HepG2 (cell line): ENCODE measurements around the gene IFITM5. TPM values are rescaled to one million over a fixed set of nuclear protein-coding genes. Genes with fewer than 3 reads are reported as not detected.

ENCODE experiments used
- ATAC-seq: fragments of 200-7000 bp; cut with Tn5 transposase; 3 replicates; pipeline ENCODE4 v1.9.1; 2020; ENCODE audit warnings: mild to moderate bottlenecking, moderate library complexity
- BruUV-seq: library from RNA; stranded (reverse); fragments of 400-500 nt; replicated peaks from 2 replicates; lab custom pipeline; 2021; lab: Mats Ljungman, UMichigan
- CTCF ChIA-PET: fragments of 300-600 bp; formaldehyde crosslinking; extraction: SDS; loops from one replicate; lab custom pipeline; 2021; ENCODE audit warnings: low total read pairs, inconsistent platforms, low intra/inter-chr PET ratio; lab: Yijun Ruan, JAX
- POLR2A ChIA-PET: fragments of 350-600 bp; sonication (Branson Sonifier 250); formaldehyde crosslinking; loops from one replicate; lab custom pipeline; 2020; ENCODE audit warnings: antibody characterized with exemption, inconsistent platforms; lab: Yijun Ruan, JAX
- DNase-seq: peaks from one replicate; pipeline ENCODE4 v3.0.0-alpha.2; 2015; ENCODE audit warnings: low spot score
- FAIRE-seq: peaks from 3 replicates; lab custom pipeline; 2011; peaks lifted over from hg19 to GRCh38; lab: Jason Lieb, UNC
- H2AFZ ChIP-seq: one replicate; pipeline ENCODE4 v1.6.1; 2011; ENCODE audit warnings: low read length, inconsistent platforms
- H3K27ac ChIP-seq: fragments of 300-600 bp; 3 replicates; pipeline ENCODE4 v1.8.0; 2011; ENCODE audit warnings: mixed run types, mild to moderate bottlenecking, mixed read lengths, low read length, inconsistent platforms; ENCODE audit not compliant: insufficient read depth; ENCODE audit errors: extremely low read length
- H3K27me3 ChIP-seq, 2 experiments: fragments of 200-600 bp in 1 of 2; 2 replicates in 1 of 2; 3 replicates in 1 of 2; pipeline versions ENCODE4 v1.6.0 to v1.8.0; 2011; ENCODE audit warnings: low read length in 2 of 2, mild to moderate bottlenecking in 2 of 2, moderate library complexity in 2 of 2, inconsistent platforms in 1 of 2; ENCODE audit not compliant: insufficient read depth in 2 of 2, control insufficient read depth in 1 of 2
- H3K36me3 ChIP-seq, 2 experiments: fragments of 200-600 bp in 1 of 2; replicated peaks in 1 of 2; 2 replicates in 1 of 2; 3 replicates in 1 of 2; pipeline versions ENCODE4 v1.5.1 to v1.8.0; 2011; ENCODE audit warnings: low read length in 2 of 2, inconsistent platforms in 1 of 2; ENCODE audit not compliant: insufficient read depth in 2 of 2, control insufficient read depth in 1 of 2
- H3K4me1 ChIP-seq: 2 replicates; pipeline ENCODE4 v1.5.1; 2012; ENCODE audit warnings: low read length, inconsistent platforms; ENCODE audit not compliant: insufficient read depth
- H3K4me2 ChIP-seq: 2 replicates; pipeline ENCODE4 v1.6.0; 2011; ENCODE audit warnings: low read depth, low read length, inconsistent platforms
- H3K4me3 ChIP-seq, 3 experiments: fragments of 200-600 bp in 1 of 3; sonication (generic), shearing (Covaris generic) in 1 of 3; replicated peaks in 1 of 3; 2 replicates each; pipeline ENCODE4 v1.5.1; 2011 to 2016; ENCODE audit warnings: low read length in 3 of 3, inconsistent platforms in 2 of 3, low read depth in 2 of 3, mild to moderate bottlenecking in 2 of 3, control low read depth in 1 of 3, mixed read lengths in 1 of 3; ENCODE audit not compliant: insufficient read depth in 1 of 3
- H3K79me2 ChIP-seq: one replicate; pipeline ENCODE4 v1.6.1; 2011; ENCODE audit warnings: low read length, inconsistent platforms; ENCODE audit not compliant: insufficient read depth
- H3K9ac ChIP-seq: 2 replicates; pipeline ENCODE4 v1.6.0; 2011; ENCODE audit warnings: mild to moderate bottlenecking, low read depth, low read length, inconsistent platforms; ENCODE audit not compliant: insufficient read depth
- H3K9me3 ChIP-seq: 2 replicates; pipeline ENCODE4 v1.5.1; 2012; ENCODE audit warnings: mild to moderate bottlenecking, low read length
- H4K20me1 ChIP-seq: 2 replicates; pipeline ENCODE4 v1.6.0; 2011; ENCODE audit warnings: inconsistent platforms, mild to moderate bottlenecking, low read length, moderate library complexity; ENCODE audit not compliant: insufficient read depth
- KDM2A ChIP-seq: sonication (generic); formaldehyde crosslinking; IDR thresholded peaks from 2 replicates; pipeline ENCODE4 v1.4.0; 2020; ENCODE audit warnings: low read depth, missing genetic modification reagents, borderline replicate concordance
- ZFP36L1 ChIP-seq: sonication (generic); formaldehyde crosslinking; IDR thresholded peaks from 2 replicates; pipeline ENCODE4 v1.8.0; 2022; ENCODE audit warnings: mild to moderate bottlenecking, missing genetic modification reagents, moderate library complexity
- ZNF451 ChIP-seq: sonication (generic); formaldehyde crosslinking; IDR thresholded peaks from 2 replicates; pipeline ENCODE4 v1.5.0; 2020; ENCODE audit warnings: mild to moderate bottlenecking, missing genetic modification reagents
- WGBS: methylation state at CpG from one replicate; pipeline ENCODE4 v1.1.6; 2017; ENCODE audit warnings: low lambda C conversion rate; 5-methylcytosine and 5-hydroxymethylcytosine counted together
- in situ Hi-C: cut with HindIII; loops from 2 replicates; pipeline ENCODE4 v1.10.0; 2017; ENCODE audit warnings: low pct_unique_long_range_greater_than_20kb; ENCODE audit not compliant: extremely low pct_ligation_motif_present
- intact Hi-C: fragments of 100-400 bp; cut with micrococcal nuclease; formaldehyde crosslinking; loops from one replicate; pipeline ENCODE4 v1.10.0; 2022; ENCODE audit not compliant: unreplicated experiment
- polyA plus RNA-seq, 8 experiments: library from polyadenylated mRNA; depleted of rRNA in 3 of 8; stranded (reverse) in 7 of 8; unstranded in 1 of 8; fragments of >200 nt; fragmentation: Illumina TruSeq in 4 of 8; extraction: Trizol in 4 of 8; gene quantifications; 2 replicates each; pipeline versions ENCODE4 v1.2.1 to v1.2.3, GENCODE V29; 2011 to 2016; ENCODE audit warnings: low read depth in 4 of 8, missing spikeins in 1 of 8, mixed read lengths in 1 of 8; ENCODE audit not compliant: insufficient read depth in 1 of 8
- total RNA-seq, 5 experiments: library from RNA; depleted of rRNA; stranded (reverse); fragments of >200 nt; fragmentation: Illumina TruSeq; extraction: Trizol; gene quantifications; 2 replicates each; pipeline ENCODE4 v1.2.3, GENCODE V29; 2016; ENCODE audit warnings: low read depth in 1 of 5
- TF ChIP-seq, protein P1 (sequence below): sonication (generic); formaldehyde crosslinking; IDR thresholded peaks from 2 replicates; pipeline ENCODE4 v1.5.1; 2020; ENCODE audit warnings: missing genetic modification reagents, mild to moderate bottlenecking, borderline replicate concordance
- TF ChIP-seq, protein P2 (sequence below): sonication (generic); formaldehyde crosslinking; IDR thresholded peaks from 2 replicates; pipeline ENCODE4 v1.5.1; 2020; ENCODE audit warnings: mild to moderate bottlenecking, missing genetic modification reagents, moderate library complexity
- TF ChIP-seq, protein P3 (sequence below): IDR thresholded peaks from 2 replicates; pipeline ENCODE4 v1.6.1; 2016; ENCODE audit warnings: mild to moderate bottlenecking

IFITM5 gene
- total and polyA plus RNA-seq, 2 of the 13 experiments (the other 11 are each of a cell fraction or from before 2014, with no cell fraction given), result not detected

DNA sequence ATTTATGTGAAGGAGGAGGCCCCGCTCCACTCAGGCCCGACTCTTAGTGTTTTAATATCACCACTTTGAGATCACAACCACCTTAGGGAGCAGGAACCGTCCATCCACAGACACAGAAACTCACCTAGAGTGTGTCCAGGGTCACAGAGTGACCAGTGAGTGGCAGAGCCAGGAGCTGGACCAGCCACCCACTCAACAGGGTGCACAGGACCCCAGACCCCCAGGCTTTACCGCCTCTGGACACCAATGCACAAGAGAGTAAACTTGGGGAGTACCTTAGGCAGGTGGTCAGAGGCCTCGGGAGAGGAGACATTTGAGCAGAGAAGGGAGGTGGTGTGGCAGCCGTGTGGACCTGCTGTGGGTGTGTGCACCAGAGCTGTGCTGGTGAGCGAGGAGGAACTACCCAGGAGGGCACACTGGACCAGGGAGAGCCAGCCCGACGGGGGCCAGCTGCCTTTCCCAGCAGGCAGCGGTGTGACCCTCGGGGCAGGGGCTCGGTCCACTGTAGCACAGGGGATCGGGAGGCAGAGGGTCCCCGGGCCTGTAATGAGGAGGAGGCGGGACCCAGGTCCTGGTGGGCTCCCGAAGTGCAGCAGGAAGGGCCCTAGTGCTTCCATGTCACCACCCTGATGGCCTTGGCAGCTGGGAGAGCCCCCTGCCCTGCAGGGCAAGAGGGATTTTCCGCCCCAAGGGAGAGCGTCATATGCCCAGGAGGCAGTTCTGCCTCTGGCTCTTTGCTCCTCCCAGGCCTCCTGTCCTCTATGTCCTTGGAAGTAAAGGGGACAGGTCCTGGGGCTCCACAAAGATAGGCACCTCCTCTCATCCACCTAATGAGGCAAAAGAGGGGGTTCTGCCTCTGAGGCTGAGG lies 28.6 kb downstream of the IFITM5 start:
- ChIA-PET POLR2A (no interaction called here), CTCF (no interaction called here)
- in situ Hi-C loops, result no loop called here
- ATAC-seq (no peak), DNase-seq (no peak), FAIRE-seq (no peak)
- H3K9ac ChIP-seq, result no peak overlapping the region
- H2AFZ ChIP-seq, result no peak overlapping the region
- peaks cover 0 to 29% of the 10 kb centered on the region in 2 experiments; a peak in 3 of 5 replicates for H3K27me3 ChIP-seq
- 63% methylated on average over 7 of the region's 18 CpGs for WGBS
- H3K4me3 ChIP-seq, result no peak overlapping the region
- peaks cover 45% of the 10 kb centered on the region for H3K4me1 ChIP-seq
- no peak overlapping the region for H3K27ac ChIP-seq
- no peaks in the 10 kb centered on the region for H3K36me3 ChIP-seq
- BruUV-seq, result no TSS peak
- peaks cover 5% of the 10 kb centered on the region; the same call in 1 of the 2 replicates for H3K9me3 ChIP-seq
- 0 out of 2 replicates have a peak overlapping the region, but pooled peaks have one; percentile 41 for H3K4me2 ChIP-seq
- intact Hi-C loops, result no loop called here
- H3K79me2 ChIP-seq, result no peaks in the 10 kb centered on the region
- TF ChIP-seq, protein P1, sequence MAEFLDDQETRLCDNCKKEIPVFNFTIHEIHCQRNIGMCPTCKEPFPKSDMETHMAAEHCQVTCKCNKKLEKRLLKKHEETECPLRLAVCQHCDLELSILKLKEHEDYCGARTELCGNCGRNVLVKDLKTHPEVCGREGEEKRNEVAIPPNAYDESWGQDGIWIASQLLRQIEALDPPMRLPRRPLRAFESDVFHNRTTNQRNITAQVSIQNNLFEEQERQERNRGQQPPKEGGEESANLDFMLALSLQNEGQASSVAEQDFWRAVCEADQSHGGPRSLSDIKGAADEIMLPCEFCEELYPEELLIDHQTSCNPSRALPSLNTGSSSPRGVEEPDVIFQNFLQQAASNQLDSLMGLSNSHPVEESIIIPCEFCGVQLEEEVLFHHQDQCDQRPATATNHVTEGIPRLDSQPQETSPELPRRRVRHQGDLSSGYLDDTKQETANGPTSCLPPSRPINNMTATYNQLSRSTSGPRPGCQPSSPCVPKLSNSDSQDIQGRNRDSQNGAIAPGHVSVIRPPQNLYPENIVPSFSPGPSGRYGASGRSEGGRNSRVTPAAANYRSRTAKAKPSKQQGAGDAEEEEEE (CRISPR knock-in tag), result no peak
- TF ChIP-seq, protein P2, sequence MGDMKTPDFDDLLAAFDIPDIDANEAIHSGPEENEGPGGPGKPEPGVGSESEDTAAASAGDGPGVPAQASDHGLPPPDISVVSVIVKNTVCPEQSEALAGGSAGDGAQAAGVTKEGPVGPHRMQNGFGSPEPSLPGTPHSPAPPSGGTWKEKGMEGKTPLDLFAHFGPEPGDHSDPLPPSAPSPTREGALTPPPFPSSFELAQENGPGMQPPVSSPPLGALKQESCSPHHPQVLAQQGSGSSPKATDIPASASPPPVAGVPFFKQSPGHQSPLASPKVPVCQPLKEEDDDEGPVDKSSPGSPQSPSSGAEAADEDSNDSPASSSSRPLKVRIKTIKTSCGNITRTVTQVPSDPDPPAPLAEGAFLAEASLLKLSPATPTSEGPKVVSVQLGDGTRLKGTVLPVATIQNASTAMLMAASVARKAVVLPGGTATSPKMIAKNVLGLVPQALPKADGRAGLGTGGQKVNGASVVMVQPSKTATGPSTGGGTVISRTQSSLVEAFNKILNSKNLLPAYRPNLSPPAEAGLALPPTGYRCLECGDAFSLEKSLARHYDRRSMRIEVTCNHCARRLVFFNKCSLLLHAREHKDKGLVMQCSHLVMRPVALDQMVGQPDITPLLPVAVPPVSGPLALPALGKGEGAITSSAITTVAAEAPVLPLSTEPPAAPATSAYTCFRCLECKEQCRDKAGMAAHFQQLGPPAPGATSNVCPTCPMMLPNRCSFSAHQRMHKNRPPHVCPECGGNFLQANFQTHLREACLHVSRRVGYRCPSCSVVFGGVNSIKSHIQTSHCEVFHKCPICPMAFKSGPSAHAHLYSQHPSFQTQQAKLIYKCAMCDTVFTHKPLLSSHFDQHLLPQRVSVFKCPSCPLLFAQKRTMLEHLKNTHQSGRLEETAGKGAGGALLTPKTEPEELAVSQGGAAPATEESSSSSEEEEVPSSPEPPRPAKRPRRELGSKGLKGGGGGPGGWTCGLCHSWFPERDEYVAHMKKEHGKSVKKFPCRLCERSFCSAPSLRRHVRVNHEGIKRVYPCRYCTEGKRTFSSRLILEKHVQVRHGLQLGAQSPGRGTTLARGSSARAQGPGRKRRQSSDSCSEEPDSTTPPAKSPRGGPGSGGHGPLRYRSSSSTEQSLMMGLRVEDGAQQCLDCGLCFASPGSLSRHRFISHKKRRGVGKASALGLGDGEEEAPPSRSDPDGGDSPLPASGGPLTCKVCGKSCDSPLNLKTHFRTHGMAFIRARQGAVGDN (CRISPR knock-in tag), result peak; percentile 20; the same call in 1 of the 2 replicates
- TF ChIP-seq ZNF451 (no peak), ZFP36L1 (CRISPR knock-in tag) (no peak), KDM2A (CRISPR knock-in tag) (no peak)
- TF ChIP-seq, protein P3, sequence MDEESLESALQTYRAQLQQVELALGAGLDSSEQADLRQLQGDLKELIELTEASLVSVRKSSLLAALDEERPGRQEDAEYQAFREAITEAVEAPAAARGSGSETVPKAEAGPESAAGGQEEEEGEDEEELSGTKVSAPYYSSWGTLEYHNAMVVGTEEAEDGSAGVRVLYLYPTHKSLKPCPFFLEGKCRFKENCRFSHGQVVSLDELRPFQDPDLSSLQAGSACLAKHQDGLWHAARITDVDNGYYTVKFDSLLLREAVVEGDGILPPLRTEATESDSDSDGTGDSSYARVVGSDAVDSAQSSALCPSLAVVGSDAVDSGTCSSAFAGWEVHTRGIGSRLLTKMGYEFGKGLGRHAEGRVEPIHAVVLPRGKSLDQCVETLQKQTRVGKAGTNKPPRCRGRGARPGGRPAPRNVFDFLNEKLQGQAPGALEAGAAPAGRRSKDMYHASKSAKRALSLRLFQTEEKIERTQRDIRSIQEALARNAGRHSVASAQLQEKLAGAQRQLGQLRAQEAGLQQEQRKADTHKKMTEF, result no peak
- H4K20me1 ChIP-seq, result no peaks in the 10 kb centered on the region
